RWPE1 (cell line): ENCODE measurements around the gene PNKP.

ENCODE experiments used
- CTCF ChIA-PET: fragments of 350-600 bp; sonication (Branson Sonifier 250); formaldehyde crosslinking; extraction: SDS; loops from one replicate; lab custom pipeline; 2021; lab: Yijun Ruan, JAX
- POLR2A ChIA-PET: fragments of 400-600 bp; formaldehyde crosslinking; extraction: SDS; loops from one replicate; lab custom pipeline; 2020; ENCODE audit warnings: antibody characterized with exemption; ENCODE audit not compliant: low non-redundant PET; lab: Yijun Ruan, JAX
- DNase-seq: peaks from one replicate; pipeline ENCODE4 v3.0.0; 2012; ENCODE audit warnings: low spot score
- H3K27ac ChIP-seq: fragments of 450-650 bp; 2 replicates; pipeline ENCODE4 v1.5.1; 2017
- CTCF ChIP-seq: fragments of 450-650 bp; conservative IDR thresholded peaks from 2 replicates; pipeline ENCODE4 v1.5.1; 2017; ENCODE audit warnings: low read depth, mild to moderate bottlenecking

Gene PNKP

GRCh38 chr19:49811328-49811727 lies 56.0 kb downstream of the PNKP start:
- no peak for TF ChIP-seq CTCF
- ChIA-PET POLR2A (no interaction called here), CTCF (interaction anchor here (0.6 kb wide), 1 partner anchor 111 kb away, joined by 3 read pairs; no protein-coding TSS in a partner anchor)
- peak overlapping the region; percentile 84; the same call in 1 of the 2 replicates for H3K27ac ChIP-seq
- no peak for DNase-seq
